Ovary (tissue), 3 donors: ENCODE results near the gene SMCR8.

Experiments
- EP300 ChIP-seq: sonication (generic); formaldehyde crosslinking; IDR thresholded peaks from one replicate; pipeline ENCODE4 v1.6.1; 2017; ENCODE audit warnings: antibody characterized with exemption
- POLR2A ChIP-seq: fragments of 450-650 bp; IDR thresholded peaks from one replicate; pipeline ENCODE4 v1.6.1; 2017; ENCODE audit warnings: antibody characterized with exemption, mild to moderate bottlenecking, moderate library complexity
- TF ChIP-seq, protein P1 (sequence below), 3 donors: fragments of 450-650 bp in 2 of 3; fragments of 200-600 bp in 1 of 3; IDR thresholded peaks; one replicate each; pipeline versions ENCODE4 v1.5.1 to v1.8.0; 2016 to 2022; ENCODE audit warnings: antibody characterized with exemption in 3 of 3, mild to moderate bottlenecking in 1 of 3
- donor health status: DM: no; HTN: no; CAD: no.

DNA sequence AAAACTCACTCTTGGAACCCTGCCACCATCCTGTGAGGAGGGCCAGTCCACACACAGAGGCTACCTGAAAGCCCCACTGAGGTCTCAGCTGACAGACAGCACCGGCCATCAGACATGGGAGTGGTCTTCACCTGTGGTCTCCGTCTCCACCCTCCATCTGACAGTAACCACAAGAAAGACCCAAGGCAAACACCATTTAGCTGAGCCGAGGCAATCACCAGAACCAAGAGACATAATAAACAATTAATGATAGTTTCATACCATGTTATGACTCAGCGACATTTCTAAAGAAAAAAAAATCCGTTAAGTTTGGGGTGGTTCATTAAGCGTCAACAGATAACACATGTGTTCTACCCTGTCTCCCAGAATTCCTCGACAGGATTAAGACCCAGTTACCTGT is 56.4 kb downstream of the SMCR8 start:
- TF ChIP-seq, protein P1, sequence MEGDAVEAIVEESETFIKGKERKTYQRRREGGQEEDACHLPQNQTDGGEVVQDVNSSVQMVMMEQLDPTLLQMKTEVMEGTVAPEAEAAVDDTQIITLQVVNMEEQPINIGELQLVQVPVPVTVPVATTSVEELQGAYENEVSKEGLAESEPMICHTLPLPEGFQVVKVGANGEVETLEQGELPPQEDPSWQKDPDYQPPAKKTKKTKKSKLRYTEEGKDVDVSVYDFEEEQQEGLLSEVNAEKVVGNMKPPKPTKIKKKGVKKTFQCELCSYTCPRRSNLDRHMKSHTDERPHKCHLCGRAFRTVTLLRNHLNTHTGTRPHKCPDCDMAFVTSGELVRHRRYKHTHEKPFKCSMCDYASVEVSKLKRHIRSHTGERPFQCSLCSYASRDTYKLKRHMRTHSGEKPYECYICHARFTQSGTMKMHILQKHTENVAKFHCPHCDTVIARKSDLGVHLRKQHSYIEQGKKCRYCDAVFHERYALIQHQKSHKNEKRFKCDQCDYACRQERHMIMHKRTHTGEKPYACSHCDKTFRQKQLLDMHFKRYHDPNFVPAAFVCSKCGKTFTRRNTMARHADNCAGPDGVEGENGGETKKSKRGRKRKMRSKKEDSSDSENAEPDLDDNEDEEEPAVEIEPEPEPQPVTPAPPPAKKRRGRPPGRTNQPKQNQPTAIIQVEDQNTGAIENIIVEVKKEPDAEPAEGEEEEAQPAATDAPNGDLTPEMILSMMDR (IDR thresholded peaks at IDR 0.05) = no peak
- TF ChIP-seq POLR2A (no peak), EP300 (no peak)
